Liver (tissue), 9 donors: ENCODE data around the gene ILDR2. TPM values are rescaled to one million over a fixed set of nuclear protein-coding genes. Genes with fewer than 3 reads are reported as not detected.

Experiments
- DNase-seq: peaks from one replicate; pipeline ENCODE4 v3.0.0-alpha.2; 2017; ENCODE audit warnings: low spot score
- H3K27ac ChIP-seq, 2 donors: one replicate each; pipeline ENCODE4 v1.7.0; 2013; ENCODE audit warnings: inconsistent platforms in 2 of 2, low read length in 2 of 2, control low read depth in 1 of 2, low read depth in 1 of 2, mild to moderate bottlenecking in 1 of 2
- H3K27me3 ChIP-seq, 4 donors: one replicate each; pipeline versions ENCODE4 v1.6.1 to v1.7.0; 2013; ENCODE audit warnings: low read length in 3 of 4, inconsistent platforms in 1 of 4, mild to moderate bottlenecking in 1 of 4, moderate library complexity in 1 of 4; ENCODE audit not compliant: control insufficient read depth in 4 of 4, insufficient read depth in 4 of 4
- H3K36me3 ChIP-seq, 4 donors: one replicate each; pipeline versions ENCODE4 v1.6.1 to v1.7.0; 2013; ENCODE audit warnings: low read length in 3 of 4, mild to moderate bottlenecking in 3 of 4, low read depth in 1 of 4, moderate library complexity in 1 of 4; ENCODE audit not compliant: control insufficient read depth in 4 of 4, insufficient read depth in 3 of 4
- H3K4me1 ChIP-seq, 4 donors: one replicate each; pipeline versions ENCODE4 v1.6.1 to v1.7.0; 2013; ENCODE audit warnings: low read length in 3 of 4, mild to moderate bottlenecking in 3 of 4, moderate library complexity in 1 of 4; ENCODE audit not compliant: control insufficient read depth in 4 of 4, insufficient read depth in 4 of 4
- H3K4me3 ChIP-seq, 3 donors: one replicate each; pipeline versions ENCODE4 v1.6.1 to v1.7.0; 2013; ENCODE audit warnings: low read length in 3 of 3, control low read depth in 1 of 3, low read depth in 1 of 3, mild to moderate bottlenecking in 1 of 3
- H3K9ac ChIP-seq, 2 donors: one replicate each; pipeline ENCODE4 v1.7.0; 2013; ENCODE audit warnings: low read length in 2 of 2, mild to moderate bottlenecking in 2 of 2, moderate library complexity in 2 of 2, control low read depth in 1 of 2, low read depth in 1 of 2
- H3K9me3 ChIP-seq, 4 donors: one replicate each; pipeline versions ENCODE4 v1.6.1 to v1.7.0; 2013; ENCODE audit warnings: low read length in 3 of 4; ENCODE audit not compliant: control insufficient read depth in 4 of 4
- CTCF ChIP-seq: fragments of 150-350 bp; IDR thresholded peaks from 2 replicates; pipeline ENCODE4 v1.5.1; 2017; ENCODE audit warnings: improper control_type of control experiment, low read depth, low read length; ENCODE audit not compliant: missing input control
- EGR1 ChIP-seq, 2 donors: IDR thresholded peaks; 2 replicates each; pipeline ENCODE4 v1.6.1; 2016 to 2018; ENCODE audit warnings: antibody characterized with exemption in 2 of 2, low read depth in 2 of 2
- FOXA1 ChIP-seq: IDR thresholded peaks from 2 replicates; pipeline ENCODE4 v1.6.1; 2016; ENCODE audit warnings: antibody characterized with exemption
- FOXA2 ChIP-seq: IDR thresholded peaks from 2 replicates; pipeline ENCODE4 v1.6.1; 2016; ENCODE audit warnings: antibody characterized with exemption
- GABPA ChIP-seq, 2 donors: IDR thresholded peaks in 1 of 2; conservative IDR thresholded peaks in 1 of 2; 2 replicates each; pipeline ENCODE4 v1.6.1; 2016; ENCODE audit warnings: antibody characterized with exemption in 2 of 2, mild to moderate bottlenecking in 1 of 2, moderate library complexity in 1 of 2
- HNF4A ChIP-seq, 2 donors: conservative IDR thresholded peaks; 2 replicates each; pipeline ENCODE4 v1.6.1; 2016; ENCODE audit warnings: antibody characterized with exemption in 2 of 2, mild to moderate bottlenecking in 2 of 2
- JUND ChIP-seq, 2 donors: IDR thresholded peaks; 2 replicates each; pipeline ENCODE4 v1.6.1; 2016; ENCODE audit warnings: antibody characterized with exemption in 2 of 2
- MAX ChIP-seq: IDR thresholded peaks from 2 replicates; pipeline ENCODE4 v1.6.1; 2016; ENCODE audit warnings: antibody characterized with exemption
- NR2F2 ChIP-seq: IDR thresholded peaks from 2 replicates; pipeline ENCODE4 v1.6.1; 2016; ENCODE audit warnings: antibody characterized with exemption
- REST ChIP-seq: IDR thresholded peaks from 2 replicates; pipeline ENCODE4 v1.6.1; 2016; ENCODE audit warnings: antibody characterized with exemption, mild to moderate bottlenecking
- RXRA ChIP-seq, 2 donors: IDR thresholded peaks; 2 replicates each; pipeline ENCODE4 v1.6.1; 2017 to 2018; ENCODE audit warnings: antibody characterized with exemption in 2 of 2, mild to moderate bottlenecking in 1 of 2
- SP1 ChIP-seq: IDR thresholded peaks from 2 replicates; pipeline ENCODE4 v1.6.1; 2018; ENCODE audit warnings: antibody characterized with exemption, mild to moderate bottlenecking
- YY1 ChIP-seq: IDR thresholded peaks from 2 replicates; pipeline ENCODE4 v1.6.1; 2016; ENCODE audit warnings: antibody characterized with exemption, mild to moderate bottlenecking
- WGBS: extraction: QIAGEN DNeasy Blood & Tissue Kit; methylation state at CpG from one replicate; pipeline ENCODE4 v1.1.7; 2013; 5-methylcytosine and 5-hydroxymethylcytosine counted together
- polyA plus RNA-seq, 2 donors: library from polyadenylated mRNA; stranded (reverse) in 1 of 2; unstranded in 1 of 2; fragments of 200-250 nt in 1 of 2; fragments of >200 nt in 1 of 2; fragmentation: Nextera tagmentation in 1 of 2; extraction: Ambion mirVana in 1 of 2; gene quantifications; one replicate each; pipeline versions ENCODE4 v1.2.1 to v1.2.3, GENCODE V29; 2013 to 2015
- total RNA-seq, 2 donors: library from RNA; depleted of rRNA; stranded (reverse); fragments of >200 nt; gene quantifications; one replicate each; pipeline ENCODE4 v1.2.3, GENCODE V29; 2014
- TF ChIP-seq, protein P1 (sequence below): IDR thresholded peaks from 2 replicates; pipeline ENCODE4 v1.6.1; 2016; ENCODE audit warnings: antibody characterized with exemption
- donor health status: healthy.
- donor health status: healthy.
- donor health status: healthy.
- donor health status: healthy.
- donor health status: healthy.

The ILDR2 gene
- total and polyA plus RNA-seq, 4 donors, result 0.09 to 7.4 (median 0.44) TPM

GRCh38 chr1:167002354-167002753 is 27.0 kb upstream of the ILDR2 start:
- H3K4me3 ChIP-seq, result no peak overlapping the region
- no peaks in the 10 kb centered on the region for H3K36me3 ChIP-seq
- no peaks in the 10 kb centered on the region for H3K4me1 ChIP-seq
- no peak overlapping the region for H3K27ac ChIP-seq
- H3K27me3 ChIP-seq, result no peaks in the 10 kb centered on the region
- no peak overlapping the region for H3K9ac ChIP-seq
- peaks cover 0 to 5% (median 0%) of the 10 kb centered on the region in 4 donors for H3K9me3 ChIP-seq
- WGBS, result 90% methylated on average over 2 of the region's 2 CpGs
- TF ChIP-seq, protein P1, sequence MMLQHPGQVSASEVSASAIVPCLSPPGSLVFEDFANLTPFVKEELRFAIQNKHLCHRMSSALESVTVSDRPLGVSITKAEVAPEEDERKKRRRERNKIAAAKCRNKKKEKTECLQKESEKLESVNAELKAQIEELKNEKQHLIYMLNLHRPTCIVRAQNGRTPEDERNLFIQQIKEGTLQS, result no peak
- TF ChIP-seq REST, result no peak
- no peak for TF ChIP-seq SP1
- no peak for TF ChIP-seq CTCF
- no peak for TF ChIP-seq FOXA1
- TF ChIP-seq JUND (IDR thresholded peaks at IDR 0.05), result no peak
- TF ChIP-seq NR2F2, result no peak
- no peak for TF ChIP-seq HNF4A (conservative IDR thresholded peaks at IDR 0.05)
- no peak for TF ChIP-seq MAX
- TF ChIP-seq FOXA2, result no peak
- TF ChIP-seq GABPA (IDR thresholded peaks at IDR 0.05 in 1 of 2, conservative IDR thresholded peaks at IDR 0.05 in 1 of 2), result no peak
- no peak for TF ChIP-seq YY1
- no peak for TF ChIP-seq EGR1 (IDR thresholded peaks at IDR 0.05; ENCODE audit: low read depth in 2 of 2)
- TF ChIP-seq RXRA (IDR thresholded peaks at IDR 0.05), result no peak
- DNase-seq, result no peak

DNA sequence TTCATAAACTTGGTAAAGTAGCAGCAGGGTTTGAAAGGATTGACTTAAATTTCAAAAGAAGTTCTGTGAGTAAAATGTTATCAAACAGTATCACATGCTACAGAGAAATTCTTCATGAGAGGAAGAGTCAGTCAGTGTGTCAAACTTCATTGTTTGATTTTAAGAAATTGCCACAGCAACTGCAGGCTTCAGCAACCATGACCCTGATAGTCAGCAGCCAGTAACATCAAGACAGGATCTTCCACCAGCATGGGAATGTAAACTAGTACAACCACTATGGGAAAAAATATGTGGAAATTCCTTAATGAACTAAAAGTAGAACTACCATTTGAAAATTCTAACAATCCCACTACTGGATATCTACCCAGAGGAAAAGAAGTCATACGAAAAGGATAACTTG is 25.2 kb upstream of the ILDR2 start:
- TF ChIP-seq FOXA1, result no peak
- TF ChIP-seq HNF4A (conservative IDR thresholded peaks at IDR 0.05), result no peak
- TF ChIP-seq REST, result no peak
- no peak for TF ChIP-seq SP1
- Histone ChIP-seq H3K4me1 (no peaks in the 10 kb centered on the region), H3K9me3 (peaks cover 0 to 5% (median 0%) of the 10 kb centered on the region in 4 donors), H3K9ac (no peak overlapping the region), H3K36me3 (no peaks in the 10 kb centered on the region), H3K27me3 (no peaks in the 10 kb centered on the region), H3K27ac (no peak overlapping the region), H3K4me3 (no peak overlapping the region)
- DNase-seq, result no peak
- WGBS, result 97% methylated on average over 1 of the region's 1 CpG
